OCI-LY1 (cell line): ENCODE results near the gene ACTL8.

Experiments
- CTCF ChIP-seq: fragments of 200-600 bp; sonication (generic), shearing (Covaris generic); IDR thresholded peaks from 2 replicates; pipeline ENCODE4 v1.5.1; 2017; ENCODE audit warnings: mild to moderate bottlenecking, antibody characterized with exemption, low read length, moderate library complexity, mixed read lengths
- EZH2 ChIP-seq: fragments of 200-600 bp; sonication (generic), shearing (Covaris generic); IDR thresholded peaks from 2 replicates; pipeline ENCODE4 v1.8.0; 2017; ENCODE audit warnings: borderline replicate concordance, mixed run types, mild to moderate bottlenecking, antibody characterized with exemption, low read length, moderate library complexity, mixed read lengths

DNA sequence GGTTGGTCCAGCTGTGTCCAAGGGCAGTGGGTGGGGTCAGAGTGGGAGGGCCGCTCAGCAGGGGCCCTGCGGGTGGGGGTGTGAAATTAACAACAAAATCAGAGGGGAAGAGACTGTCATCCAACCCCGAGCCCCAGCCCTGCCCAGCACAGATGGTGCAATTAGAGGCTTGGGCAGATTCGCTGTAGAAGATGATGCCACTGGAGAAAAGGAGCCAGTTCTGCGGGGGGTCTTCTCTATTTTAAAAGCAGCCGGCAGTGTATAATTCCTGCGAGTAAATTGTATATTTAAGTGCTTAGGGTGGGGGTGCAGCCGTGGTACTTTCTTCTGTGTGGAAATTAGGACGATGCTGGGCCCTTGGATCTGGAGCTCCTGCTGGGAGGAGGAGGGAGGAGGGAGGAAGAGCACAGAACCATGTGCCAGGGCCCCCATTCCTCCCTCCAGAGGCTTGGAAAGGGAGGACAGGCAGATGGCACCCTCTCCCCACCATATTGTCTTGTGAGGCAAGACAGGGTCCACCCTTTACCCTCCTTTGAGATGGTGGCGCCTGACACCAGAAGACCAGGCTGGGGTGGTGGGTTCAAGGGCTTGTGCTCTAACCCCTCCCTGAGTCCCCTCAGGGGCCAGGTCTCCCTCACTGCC is 89.2 kb downstream of the ACTL8 start:
- TF ChIP-seq CTCF (no peak), EZH2 (no peak)
